SJCRH30 (cell line): ENCODE results near the gene IFT80. TPM values are rescaled to one million over a fixed set of nuclear protein-coding genes. Genes with fewer than 3 reads are reported as not detected.

Source experiments
- DNase-seq, 2 experiments: peaks; one replicate each; pipeline ENCODE4 v3.0.0-alpha.2; 2015 to 2020
- H3K27ac ChIP-seq: fragments of 250-450 bp; sonication (Bioruptor Pico); 2 replicates; pipeline ENCODE4 v1.5.1; 2020; ENCODE audit warnings: mild to moderate bottlenecking, moderate library complexity
- H3K27me3 ChIP-seq: fragments of 250-450 bp; sonication (Bioruptor Pico); 2 replicates; pipeline ENCODE4 v1.5.1; 2020; ENCODE audit warnings: mild to moderate bottlenecking, moderate library complexity
- H3K36me3 ChIP-seq: fragments of 250-450 bp; sonication (Bioruptor Pico); 2 replicates; pipeline ENCODE4 v1.5.1; 2020; ENCODE audit warnings: mild to moderate bottlenecking, moderate library complexity
- H3K4me1 ChIP-seq: fragments of 250-450 bp; sonication (Bioruptor Pico); 2 replicates; pipeline ENCODE4 v1.5.1; 2020; ENCODE audit warnings: mild to moderate bottlenecking, moderate library complexity
- H3K4me3 ChIP-seq: fragments of 250-450 bp; sonication (Bioruptor Pico); 2 replicates; pipeline ENCODE4 v1.5.1; 2020; ENCODE audit warnings: mild to moderate bottlenecking, moderate library complexity
- H3K9me3 ChIP-seq: fragments of 250-450 bp; sonication (Bioruptor Pico); replicated peaks from 2 replicates; pipeline ENCODE4 v1.5.1; 2020; ENCODE audit warnings: mild to moderate bottlenecking, moderate library complexity
- total RNA-seq: library from RNA; depleted of rRNA; stranded (reverse); fragments of >200 nt; shearing (Covaris generic); gene quantifications from 2 replicates; pipeline ENCODE4 v1.2.3, GENCODE V29; 2014; rRNA removed

IFT80 gene
- total RNA-seq: 25.4 and 30.4 TPM in 2 replicates

DNA sequence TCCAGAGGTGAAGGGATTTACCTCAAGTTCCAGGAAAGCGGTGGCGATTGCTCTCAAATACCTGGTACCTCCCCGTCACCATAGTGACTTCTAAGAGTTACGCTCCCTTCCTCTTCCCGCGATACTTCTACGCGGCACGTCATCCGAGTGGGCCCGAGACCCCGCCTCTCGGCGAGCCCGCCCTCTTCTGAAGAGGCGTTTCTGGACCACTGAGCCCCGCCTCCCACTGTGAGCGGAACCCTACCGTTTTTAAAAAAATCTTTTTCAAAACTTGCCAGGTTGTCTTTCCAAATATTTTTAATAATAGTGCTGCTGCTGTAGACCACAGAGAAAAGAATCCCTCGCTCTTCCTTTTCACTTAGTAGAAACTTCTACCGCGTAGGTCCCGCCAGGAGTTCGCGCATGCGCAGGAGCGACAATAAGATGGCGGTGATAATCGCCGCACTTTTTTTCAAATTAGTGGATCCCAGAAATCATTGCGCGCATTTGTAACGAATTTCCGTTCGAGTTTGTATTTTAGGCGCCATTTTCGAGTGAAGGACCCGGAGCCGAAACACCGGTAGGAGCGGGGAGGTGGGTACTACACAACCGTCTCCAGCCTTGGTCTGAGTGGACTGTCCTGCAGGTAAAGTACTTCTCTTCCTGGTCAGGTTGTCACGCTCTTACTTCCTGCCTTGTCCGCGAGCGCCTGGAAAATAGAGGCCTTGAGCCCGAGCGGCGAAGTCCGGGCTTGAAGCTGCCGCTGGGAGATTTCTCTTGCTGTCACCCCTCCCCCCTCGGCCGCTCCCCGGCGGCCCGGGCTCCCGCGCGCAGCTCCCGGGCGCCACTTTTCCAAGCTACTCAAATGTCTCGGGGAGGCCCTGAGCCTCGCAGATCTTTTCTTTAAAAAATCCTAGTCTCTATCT lies at the start of gene IFT80, which contains the start of gene SMC4:
Gene IFT80 (minus strand): TSS at position 101 of the 905 bp plus-strand sequence. CDS start 14,625 bp downstream, outside the sequence.
Gene SMC4 (plus strand): TSS at position 526 of the 905 bp plus-strand sequence. CDS start 1,177 bp downstream, outside the sequence.
- H3K27me3 ChIP-seq: no peaks in the 10 kb centered on the region
- peak; percentile 93 to 94 for DNase-seq
- peak within 1 kb of the TSS; percentile 89 for H3K4me3 ChIP-seq
- peaks cover 38% of the 10 kb centered on the region for H3K36me3 ChIP-seq
- H3K27ac ChIP-seq: peak within 1 kb of the TSS; percentile 98
- peaks cover 8% of the 10 kb centered on the region for H3K4me1 ChIP-seq
- H3K9me3 ChIP-seq: no peaks in the 10 kb centered on the region

DNA sequence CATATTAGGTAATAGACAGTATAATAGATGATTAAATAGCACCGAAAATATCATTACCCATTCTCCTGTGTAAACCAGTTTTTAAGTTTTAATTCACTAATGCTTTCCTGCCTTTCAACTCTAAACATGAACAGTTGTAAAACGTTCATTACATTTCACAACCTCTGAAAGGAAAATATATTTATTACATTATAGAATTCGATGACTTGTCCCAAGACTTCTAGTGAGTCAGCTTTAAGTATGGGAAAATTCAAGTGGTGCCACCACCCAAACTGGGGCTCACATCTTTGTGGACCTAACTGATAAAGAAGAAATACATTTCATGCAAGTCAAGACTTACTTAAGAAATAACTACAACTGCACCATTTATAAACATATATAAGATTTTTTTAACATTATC lies 48.5 kb upstream of the IFT80 start:
- H3K27ac ChIP-seq: no peak overlapping the region
- DNase-seq: no peak
- peak overlapping the region; percentile 68 for H3K4me3 ChIP-seq
- H3K9me3 ChIP-seq: no peaks in the 10 kb centered on the region
- peaks cover 24% of the 10 kb centered on the region for H3K36me3 ChIP-seq
- peaks cover 2% of the 10 kb centered on the region; the same call in 1 of the 2 replicates for H3K4me1 ChIP-seq
- H3K27me3 ChIP-seq: no peaks in the 10 kb centered on the region

DNA sequence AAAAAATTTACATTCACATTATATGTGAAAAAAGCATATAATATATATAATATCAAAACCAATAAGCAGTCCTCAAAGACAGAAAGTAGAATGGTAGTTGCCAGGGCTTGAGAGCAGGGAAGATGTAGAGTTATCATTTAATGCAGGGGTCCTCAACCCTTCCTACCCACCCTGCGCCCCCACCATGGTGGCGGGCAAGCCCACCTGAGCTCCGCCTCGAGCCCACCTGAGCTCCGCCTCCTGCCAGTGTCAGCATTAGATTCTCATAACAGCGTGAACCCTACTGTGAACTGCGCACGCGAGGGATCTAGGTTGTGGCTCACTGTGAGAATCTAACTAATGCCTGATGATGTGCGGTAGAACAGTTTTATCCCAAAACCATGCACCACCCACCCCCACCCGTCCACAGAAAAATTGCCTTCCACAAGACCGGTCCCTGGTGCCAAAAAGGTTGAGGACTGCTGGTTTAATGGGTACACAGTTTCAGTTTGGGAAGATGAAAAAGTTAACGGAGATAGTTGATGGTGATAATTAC lies 47.6 kb upstream of the IFT80 start:
- H3K9me3 ChIP-seq: no peaks in the 10 kb centered on the region
- peaks cover 24% of the 10 kb centered on the region for H3K36me3 ChIP-seq
- DNase-seq: no peak
- H3K27me3 ChIP-seq: no peaks in the 10 kb centered on the region
- H3K27ac ChIP-seq: no peak overlapping the region
- H3K4me1 ChIP-seq: peaks cover 2% of the 10 kb centered on the region; the same call in 1 of the 2 replicates
- no peak overlapping the region for H3K4me3 ChIP-seq

DNA sequence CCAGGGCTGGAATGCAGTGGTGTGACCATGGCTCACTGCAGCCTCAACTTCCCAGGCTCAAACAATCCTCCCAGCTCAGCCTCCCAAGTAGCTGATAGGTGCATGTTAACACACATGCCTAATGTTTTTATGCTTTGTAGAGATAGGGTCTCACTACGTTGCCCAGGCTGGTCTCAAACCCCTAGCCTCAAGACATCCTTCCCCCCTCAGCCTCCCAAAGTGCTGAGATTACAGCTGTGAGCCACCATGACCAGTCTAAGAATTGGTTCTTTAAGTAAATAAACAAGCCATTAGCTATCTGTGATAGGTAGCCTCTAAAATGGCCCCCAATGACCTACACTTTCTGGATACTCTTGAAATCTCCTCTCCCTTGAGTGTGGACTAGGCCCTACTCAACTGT lies 46.8 kb upstream of the IFT80 start:
- no peaks in the 10 kb centered on the region for H3K9me3 ChIP-seq
- no peaks in the 10 kb centered on the region for H3K27me3 ChIP-seq
- peaks cover 2% of the 10 kb centered on the region; the same call in 1 of the 2 replicates for H3K4me1 ChIP-seq
- H3K4me3 ChIP-seq: no peak overlapping the region
- no peak overlapping the region for H3K27ac ChIP-seq
- H3K36me3 ChIP-seq: peaks cover 29% of the 10 kb centered on the region
- DNase-seq: no peak

DNA sequence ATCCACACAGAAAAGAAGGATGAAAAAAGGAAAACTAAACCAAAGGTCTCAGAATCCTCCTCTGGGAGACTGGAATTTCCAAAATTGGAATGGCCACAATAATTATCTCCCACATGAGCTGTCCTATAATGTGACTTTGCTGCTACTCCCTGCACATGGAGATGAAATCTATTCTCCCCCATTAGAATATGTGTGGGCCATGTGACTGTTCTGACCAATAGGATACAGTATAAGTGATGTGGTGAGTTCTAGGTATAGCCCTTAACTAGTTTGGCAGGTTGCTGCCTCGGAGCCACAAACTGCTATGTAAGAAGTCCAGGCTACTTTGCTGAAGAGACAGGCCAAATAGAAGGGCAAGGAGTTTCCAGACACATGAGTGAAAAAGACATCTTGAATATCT lies 45.4 kb upstream of the IFT80 start:
- H3K4me1 ChIP-seq: peaks cover 2% of the 10 kb centered on the region; the same call in 1 of the 2 replicates
- DNase-seq: no peak

DNA sequence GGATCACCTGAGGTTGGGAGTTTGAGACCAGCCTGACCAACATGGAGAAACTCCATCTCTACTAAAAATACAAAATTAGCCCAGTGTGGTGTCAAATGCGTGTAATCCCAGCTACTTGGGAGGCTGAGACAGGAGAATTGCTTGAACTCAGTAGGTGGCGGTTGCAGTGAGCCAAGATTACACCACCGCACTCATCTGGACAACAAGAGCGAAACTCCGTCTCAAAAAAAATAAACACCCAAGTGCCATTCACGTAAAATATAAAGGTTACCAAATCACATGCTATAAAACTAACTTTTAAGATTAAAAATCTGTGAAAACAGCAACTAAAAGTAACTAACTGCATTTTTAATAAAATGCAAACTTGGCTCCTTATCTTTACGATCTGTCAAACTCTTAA lies 41.7 kb upstream of the IFT80 start:
- Histone ChIP-seq H3K27ac (no peak overlapping the region), H3K4me3 (no peak overlapping the region), H3K9me3 (no peaks in the 10 kb centered on the region), H3K36me3 (peaks cover 38% of the 10 kb centered on the region), H3K27me3 (no peaks in the 10 kb centered on the region), H3K4me1 (no peaks in the 10 kb centered on the region)
- DNase-seq: no peak

More for the DNA sequence above, 45.4 kb upstream of the IFT80 start:
- no peak overlapping the region for H3K27ac ChIP-seq
- H3K9me3 ChIP-seq: no peaks in the 10 kb centered on the region
- H3K27me3 ChIP-seq: no peaks in the 10 kb centered on the region
- no peak overlapping the region for H3K4me3 ChIP-seq
- peaks cover 35% of the 10 kb centered on the region for H3K36me3 ChIP-seq

DNA sequence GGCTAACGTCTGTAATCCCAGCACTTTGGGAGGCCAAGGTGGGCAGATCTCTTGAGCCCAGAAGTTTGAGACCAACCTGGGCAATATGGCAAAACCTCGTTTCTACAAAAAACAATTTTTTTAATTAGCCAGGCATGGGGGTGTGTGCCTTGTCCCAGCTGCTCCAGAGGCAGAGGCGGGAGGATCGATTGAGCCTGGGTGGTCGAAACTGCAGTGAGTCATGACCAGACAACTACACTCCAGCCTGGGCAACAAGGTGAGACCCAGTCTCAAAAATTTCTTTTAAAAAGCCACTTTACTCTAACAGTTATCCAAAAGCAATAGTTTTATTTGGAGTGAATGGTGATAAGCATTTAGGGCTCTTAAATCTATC lies 38.0 kb upstream of the IFT80 start:
- peaks cover 59% of the 10 kb centered on the region for H3K36me3 ChIP-seq
- H3K4me1 ChIP-seq: no peaks in the 10 kb centered on the region
- no peaks in the 10 kb centered on the region for H3K27me3 ChIP-seq
- peak; percentile 13 to 24 for DNase-seq
- H3K4me3 ChIP-seq: no peak overlapping the region
- H3K9me3 ChIP-seq: no peaks in the 10 kb centered on the region
- H3K27ac ChIP-seq: no peak overlapping the region

DNA sequence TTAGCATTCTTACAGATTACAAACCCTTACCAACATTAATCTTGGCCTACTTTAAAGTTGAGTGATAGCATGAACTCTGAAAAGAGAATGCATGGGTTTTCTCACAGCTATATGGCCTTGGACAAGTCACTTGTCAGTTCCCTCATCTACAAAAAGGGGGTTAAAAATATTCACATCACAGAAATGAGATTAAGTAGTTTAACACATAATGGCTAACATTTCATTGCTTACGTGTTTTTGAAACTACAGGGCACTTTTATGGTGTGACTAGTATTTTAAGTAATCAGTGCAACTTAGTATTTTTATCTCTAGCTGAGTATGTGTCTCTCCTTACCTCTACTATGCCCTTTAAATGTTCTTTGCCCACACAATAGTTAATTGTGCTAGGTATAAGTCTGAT lies 36.7 kb upstream of the IFT80 start:
- H3K4me1 ChIP-seq: no peaks in the 10 kb centered on the region
- no peaks in the 10 kb centered on the region for H3K9me3 ChIP-seq
- H3K27me3 ChIP-seq: no peaks in the 10 kb centered on the region
- no peak overlapping the region for H3K4me3 ChIP-seq
- peaks cover 66% of the 10 kb centered on the region for H3K36me3 ChIP-seq
- no peak for DNase-seq
- no peak overlapping the region for H3K27ac ChIP-seq

DNA sequence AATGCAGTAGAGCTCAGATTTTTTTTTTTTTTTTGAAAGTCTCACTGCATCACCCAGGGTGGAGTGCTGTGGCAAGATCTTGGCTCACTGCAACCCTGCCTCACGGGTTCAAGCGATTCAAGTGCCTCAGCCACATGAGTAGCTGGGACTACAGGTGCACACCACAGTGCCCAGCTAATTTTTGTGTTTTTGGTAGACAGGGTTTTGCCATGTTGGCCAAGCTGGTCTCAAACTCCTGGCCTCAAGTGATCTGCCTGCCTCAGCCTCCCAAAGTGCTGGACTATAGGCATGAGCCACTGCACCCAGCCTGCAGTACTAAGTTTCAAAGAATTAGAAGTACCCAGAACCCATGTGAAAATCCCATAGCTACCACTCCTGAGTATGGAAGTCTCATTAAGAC lies 36.1 kb upstream of the IFT80 start:
- Histone ChIP-seq H3K9me3 (no peaks in the 10 kb centered on the region), H3K36me3 (peaks cover 72% of the 10 kb centered on the region), H3K4me1 (no peaks in the 10 kb centered on the region), H3K4me3 (no peak overlapping the region), H3K27ac (no peak overlapping the region), H3K27me3 (no peaks in the 10 kb centered on the region)
- no peak for DNase-seq

DNA sequence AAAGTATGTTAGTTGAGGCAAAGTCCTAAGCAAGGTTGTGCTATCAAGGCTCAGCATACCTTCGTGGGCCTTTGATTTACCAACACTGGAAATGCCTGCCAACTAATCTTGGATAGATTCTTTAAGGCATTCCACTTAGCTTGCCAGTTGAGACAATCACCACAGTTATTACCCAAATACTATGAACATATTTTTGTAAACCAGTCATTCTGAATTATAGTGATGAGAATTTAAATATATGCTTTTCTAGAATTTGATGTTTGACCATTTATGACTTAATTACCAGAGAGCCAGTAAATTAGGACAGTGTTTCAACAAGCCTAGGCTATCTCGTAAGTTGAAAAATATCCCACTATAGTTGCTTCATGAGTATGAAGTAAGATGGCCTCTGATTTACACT lies 35.0 kb upstream of the IFT80 start:
- H3K36me3 ChIP-seq: peaks cover 73% of the 10 kb centered on the region
- no peak for DNase-seq

DNA sequence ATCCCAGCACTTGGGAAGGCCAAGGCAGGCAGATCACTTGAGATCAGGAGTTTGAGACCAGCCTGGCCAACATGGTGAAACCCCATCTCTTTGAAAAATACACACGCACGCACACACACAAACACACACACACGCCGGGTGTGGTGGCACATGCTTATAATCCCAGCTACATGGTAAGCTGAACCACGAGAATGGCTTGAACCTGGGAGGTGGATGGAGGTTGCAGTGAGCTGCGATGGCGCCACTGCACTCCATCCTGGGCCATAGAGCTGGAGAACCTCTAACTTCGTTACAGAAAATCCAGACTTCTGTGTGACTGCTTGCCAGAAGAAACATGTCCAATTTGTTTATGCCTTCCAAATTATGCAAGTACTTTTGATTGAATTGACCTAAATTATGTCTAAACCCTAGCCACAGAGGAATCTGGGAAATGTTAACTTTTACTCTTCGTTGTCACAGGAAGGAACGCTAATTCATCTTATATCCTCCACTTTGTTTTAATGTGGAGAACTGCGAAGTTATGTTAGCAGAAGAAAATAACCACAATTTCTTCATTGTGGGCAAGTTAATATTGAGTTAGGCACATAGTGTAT lies 28.9 kb upstream of the IFT80 start:
- no peak overlapping the region for H3K27ac ChIP-seq
- H3K27me3 ChIP-seq: no peaks in the 10 kb centered on the region
- H3K4me3 ChIP-seq: no peak overlapping the region
- no peaks in the 10 kb centered on the region for H3K9me3 ChIP-seq
- no peak for DNase-seq
- H3K36me3 ChIP-seq: peaks cover 98% of the 10 kb centered on the region
- H3K4me1 ChIP-seq: no peaks in the 10 kb centered on the region

More for the DNA sequence above, 35.0 kb upstream of the IFT80 start:
- Histone ChIP-seq H3K4me3 (no peak overlapping the region), H3K9me3 (no peaks in the 10 kb centered on the region), H3K4me1 (no peaks in the 10 kb centered on the region), H3K27me3 (no peaks in the 10 kb centered on the region), H3K27ac (no peak overlapping the region)

DNA sequence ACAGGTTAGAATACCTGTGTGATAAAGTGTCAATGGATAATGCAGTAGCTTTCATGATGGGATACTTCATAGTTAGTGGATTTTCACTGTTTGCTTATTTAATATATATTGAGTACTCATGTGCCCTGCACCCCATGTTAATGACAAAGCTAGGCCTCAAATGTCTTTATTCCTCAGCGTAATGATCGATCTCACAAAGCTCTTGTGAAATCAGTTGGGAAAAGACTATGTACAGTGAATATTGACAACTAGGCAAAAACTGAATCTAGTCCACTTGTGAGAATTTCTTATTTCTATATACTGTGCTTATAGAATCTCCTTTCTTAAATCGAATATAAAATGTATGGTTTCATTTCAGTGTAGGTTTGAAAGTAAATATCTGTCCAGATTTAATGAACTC lies 18.3 kb upstream of the IFT80 start:
- Histone ChIP-seq H3K4me1 (no peaks in the 10 kb centered on the region), H3K27me3 (no peaks in the 10 kb centered on the region), H3K36me3 (peaks cover 98% of the 10 kb centered on the region), H3K4me3 (no peak overlapping the region), H3K9me3 (no peaks in the 10 kb centered on the region), H3K27ac (no peak overlapping the region)
- DNase-seq: no peak

DNA sequence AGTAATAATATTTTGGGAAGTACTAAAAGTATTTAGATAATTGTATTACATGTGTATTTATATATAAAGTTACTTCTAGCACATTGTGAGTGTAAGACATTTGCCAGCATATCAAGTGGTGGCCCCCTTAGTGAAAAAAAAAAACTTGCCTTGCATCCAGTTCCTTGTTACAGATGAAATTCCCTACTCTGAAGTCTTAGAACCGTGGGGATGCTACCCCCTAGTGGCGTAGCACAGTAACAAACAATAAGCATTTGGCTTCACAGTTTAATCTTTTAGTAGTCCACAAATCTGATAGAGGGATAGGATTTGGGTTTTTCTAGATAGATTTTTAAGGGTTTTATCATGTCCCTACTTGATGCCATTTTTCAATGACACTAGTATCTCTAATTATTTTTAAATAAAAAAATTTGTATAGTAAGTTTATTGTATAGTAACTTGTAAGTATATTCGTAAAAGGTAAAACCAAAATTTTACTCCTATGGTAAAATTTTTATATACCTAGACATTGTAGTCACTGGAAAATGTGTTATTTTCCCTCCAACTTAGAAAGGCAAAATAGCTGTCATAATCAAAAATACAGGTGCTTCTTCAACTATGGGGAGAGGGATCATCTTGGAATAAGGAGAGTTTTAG lies 14.7 kb upstream of the IFT80 start:
- no peak overlapping the region for H3K27ac ChIP-seq
- H3K4me3 ChIP-seq: no peak overlapping the region
- H3K27me3 ChIP-seq: no peaks in the 10 kb centered on the region
- H3K9me3 ChIP-seq: no peaks in the 10 kb centered on the region
- peaks cover 92% of the 10 kb centered on the region for H3K36me3 ChIP-seq
- no peaks in the 10 kb centered on the region for H3K4me1 ChIP-seq
- DNase-seq: peak; percentile 54 to 77

DNA sequence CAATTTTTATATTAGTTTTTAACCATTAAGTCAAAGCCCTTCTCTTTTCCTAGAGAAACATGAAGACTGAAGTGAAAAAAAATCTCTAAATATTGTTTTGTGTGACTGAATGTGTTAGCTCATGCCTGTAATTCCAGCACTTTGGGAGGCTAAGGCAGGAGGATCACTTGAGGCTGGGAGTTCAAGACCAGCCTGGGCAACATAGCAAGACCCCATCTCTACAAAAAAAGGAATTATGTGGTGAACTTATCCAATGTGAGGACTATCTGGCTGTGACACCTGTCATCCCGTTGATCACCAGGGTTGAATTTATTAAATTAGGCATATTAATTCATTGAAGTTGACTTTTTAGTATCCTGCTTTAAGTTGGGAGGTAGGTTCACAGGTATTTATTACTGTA lies 13.5 kb upstream of the IFT80 start:
- Histone ChIP-seq H3K27me3 (no peaks in the 10 kb centered on the region), H3K4me1 (no peaks in the 10 kb centered on the region), H3K9me3 (no peaks in the 10 kb centered on the region), H3K36me3 (peaks cover 92% of the 10 kb centered on the region), H3K4me3 (no peak overlapping the region), H3K27ac (no peak overlapping the region)
- DNase-seq: no peak
